SK-N-MC (cell line): ENCODE measurements around the gene FAM241A.
A peak's percentile ranks its signal among the peaks of the same experiment; 100 is the strongest.
"Not testable (repeated sequence)": the region's sequence is repeated elsewhere in the genome, so short reads cannot be mapped to it uniquely, and the experiment has no call there.

Experiments
- DNase-seq: peaks from one replicate; pipeline ENCODE4 v3.0.0-alpha.2; 2011; ENCODE audit warnings: low read depth, low spot score
- H3K27ac ChIP-seq: fragments of 200-600 bp; sonication (generic); 2 replicates; pipeline ENCODE4 v1.5.1; 2016; ENCODE audit warnings: mixed run types
- H3K36me3 ChIP-seq: fragments of 200-600 bp; sonication (generic); 2 replicates; pipeline ENCODE4 v1.6.1; 2017; ENCODE audit warnings: antibody characterized with exemption, low read length, mixed read lengths; ENCODE audit not compliant: insufficient read depth
- H3K4me3 ChIP-seq: fragments of 200-600 bp; sonication (generic); 2 replicates; pipeline ENCODE4 v1.5.1; 2016
- H3K9ac ChIP-seq: fragments of 200-600 bp; sonication (generic); 2 replicates; pipeline ENCODE4 v1.8.0; 2017; ENCODE audit warnings: mixed run types, mixed read lengths; ENCODE audit not compliant: insufficient read length
- H3K9me3 ChIP-seq: fragments of 200-600 bp; sonication (generic); 2 replicates; pipeline ENCODE4 v1.6.1; 2017; ENCODE audit warnings: low read depth, mild to moderate bottlenecking, antibody characterized with exemption, low read length, moderate library complexity, mixed read lengths
- EZH2 ChIP-seq: fragments of 200-600 bp; sonication (generic); IDR thresholded peaks from one replicate; pipeline ENCODE4 v1.6.1; 2017; ENCODE audit warnings: antibody characterized with exemption
- FOXP2 ChIP-seq: optimal IDR thresholded peaks from 2 replicates; pipeline ENCODE3; 2011; ENCODE audit warnings: mild to moderate bottlenecking, moderate library complexity; ENCODE audit not compliant: insufficient read depth; ENCODE audit errors: extremely low read length, control extremely low read depth
- POLR2AphosphoS5 ChIP-seq: IDR thresholded peaks from 2 replicates; pipeline ENCODE4 v1.6.1; 2012; ENCODE audit warnings: mild to moderate bottlenecking, low read depth, low read length, borderline replicate concordance

FAM241A gene

GRCh38 chr4:112144546-112145325 lies 518 bp upstream of the FAM241A start:
- no peaks in the 10 kb centered on the region for H3K9me3 ChIP-seq
- no peak overlapping the region for H3K9ac ChIP-seq
- TF ChIP-seq FOXP2: no peak
- TF ChIP-seq POLR2AphosphoS5: no peak
- TF ChIP-seq EZH2: no peak
- no peak for DNase-seq
- no peaks in the 10 kb centered on the region for H3K36me3 ChIP-seq
- 0 out of 2 replicates have a peak overlapping the region, but pooled peaks have one; percentile 39 for H3K27ac ChIP-seq
- peak overlapping the region; percentile 88 for H3K4me3 ChIP-seq

GRCh38 chr4:112145790-112146501 lies 692 bp downstream of the FAM241A start:
- TF ChIP-seq FOXP2 (no peak), EZH2 (no peak), POLR2AphosphoS5 (no peak)
- DNase-seq: no peak
- no peak overlapping the region for H3K27ac ChIP-seq
- H3K4me3 ChIP-seq: peak overlapping the region; percentile 88
- H3K36me3 ChIP-seq: no peaks in the 10 kb centered on the region
- H3K9me3 ChIP-seq: no peaks in the 10 kb centered on the region
- H3K9ac ChIP-seq: peak overlapping the region; percentile 68

DNA sequence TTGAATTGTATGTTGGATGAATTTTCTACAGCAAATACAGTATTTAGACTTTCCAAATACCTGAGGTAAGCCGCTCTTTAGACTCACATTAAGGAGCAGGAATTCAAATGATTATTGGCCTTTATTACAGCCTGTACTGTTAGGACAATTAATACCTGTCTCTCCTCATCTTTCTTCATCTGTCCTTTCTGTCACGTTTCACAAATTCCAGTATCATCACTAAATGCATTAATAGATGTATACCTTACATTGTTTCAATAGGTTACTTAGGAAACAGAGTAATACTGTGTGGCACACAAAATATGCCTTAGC lies 1.2 kb downstream of the FAM241A start:
- H3K27ac ChIP-seq: no peak overlapping the region
- no peaks in the 10 kb centered on the region for H3K36me3 ChIP-seq
- H3K9ac ChIP-seq: peak overlapping the region; percentile 68

GRCh38 chr4:112147697-112148096 lies 2.4 kb downstream of the FAM241A start:
- Histone ChIP-seq H3K36me3 (no peaks in the 10 kb centered on the region), H3K9ac (peak overlapping the region; percentile 7), H3K4me3 (peak overlapping the region; percentile 88), H3K27ac (no peak overlapping the region), H3K9me3 (no peaks in the 10 kb centered on the region)
- TF ChIP-seq EZH2 (no peak), FOXP2 (no peak)
- DNase-seq: no peak

More for the DNA sequence above, 1.2 kb downstream of the FAM241A start:
- TF ChIP-seq POLR2AphosphoS5 (no peak), FOXP2 (no peak), EZH2 (no peak)
- Histone ChIP-seq H3K9me3 (no peaks in the 10 kb centered on the region), H3K4me3 (peak overlapping the region; percentile 88)
- DNase-seq: no peak

DNA sequence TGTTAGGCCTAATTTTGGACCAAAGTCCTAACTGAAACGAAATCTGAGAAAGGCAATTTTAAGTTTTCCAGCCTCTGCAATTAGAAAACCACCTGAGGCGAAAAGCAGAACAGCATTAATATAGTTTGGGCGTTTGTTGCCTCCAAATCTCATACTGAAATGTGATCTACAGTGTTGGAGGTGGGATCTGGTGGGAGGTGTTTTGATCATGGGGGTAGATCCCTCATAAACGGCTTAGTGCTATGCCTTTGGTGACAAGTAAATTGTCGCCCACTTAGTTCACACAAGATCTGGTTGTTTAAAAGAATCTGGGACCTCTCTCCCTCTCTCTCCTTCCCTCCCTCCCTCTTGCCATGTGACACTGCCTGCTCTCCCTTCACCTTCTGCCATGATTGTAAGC lies 5.7 kb downstream of the FAM241A start:
- H3K4me3 ChIP-seq: no peak overlapping the region
- no peak overlapping the region for H3K9ac ChIP-seq
- DNase-seq: no peak
- H3K27ac ChIP-seq: no peak overlapping the region
- no peaks in the 10 kb centered on the region for H3K9me3 ChIP-seq
- TF ChIP-seq EZH2: no peak
- no peak for TF ChIP-seq POLR2AphosphoS5
- TF ChIP-seq FOXP2: no peak
- no peaks in the 10 kb centered on the region for H3K36me3 ChIP-seq

GRCh38 chr4:112152521-112152920 lies 7.3 kb downstream of the FAM241A start:
- no peaks in the 10 kb centered on the region for H3K36me3 ChIP-seq
- no peak for DNase-seq
- H3K9ac ChIP-seq: no peak overlapping the region
- no peak overlapping the region for H3K4me3 ChIP-seq
- H3K9me3 ChIP-seq: no peaks in the 10 kb centered on the region
- TF ChIP-seq EZH2: no peak
- no peak for TF ChIP-seq FOXP2
- no peak for TF ChIP-seq POLR2AphosphoS5
- no peak overlapping the region for H3K27ac ChIP-seq

GRCh38 chr4:112153211-112153791 lies 8.0 kb downstream of the FAM241A start:
- TF ChIP-seq EZH2 (no peak), POLR2AphosphoS5 (no peak), FOXP2 (no peak)
- H3K36me3 ChIP-seq: no peaks in the 10 kb centered on the region
- H3K27ac ChIP-seq: no peak overlapping the region
- no peak for DNase-seq
- no peaks in the 10 kb centered on the region for H3K9me3 ChIP-seq
- H3K4me3 ChIP-seq: no peak overlapping the region
- H3K9ac ChIP-seq: no peak overlapping the region

- no peaks in the 10 kb centered on the region for H3K9me3 ChIP-seq
Observed at GRCh38 chr4:112156112-112156511, 10.9 kb downstream of the FAM241A start.

DNA sequence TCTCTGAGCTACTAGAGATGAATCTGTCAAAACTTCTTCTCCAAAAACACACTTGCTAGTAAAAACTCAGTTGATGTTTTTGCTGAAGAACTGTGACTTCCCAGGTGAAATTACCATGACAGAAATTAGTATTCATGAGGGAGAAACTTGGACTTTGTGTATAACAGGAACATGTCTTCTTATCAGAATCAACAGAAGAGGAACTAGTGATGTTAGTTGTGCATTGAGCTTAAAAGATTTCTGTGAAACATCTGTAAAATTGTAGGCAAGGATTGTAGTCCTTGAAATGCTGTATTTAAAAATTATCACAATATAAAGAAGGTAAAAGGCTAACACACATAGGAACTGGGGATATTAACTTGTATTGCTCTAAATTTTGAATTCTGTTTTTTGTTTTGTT lies 11.3 kb downstream of the FAM241A start:
- no peak overlapping the region for H3K27ac ChIP-seq
- H3K4me3 ChIP-seq: no peak overlapping the region
- DNase-seq: no peak
- no peaks in the 10 kb centered on the region for H3K9me3 ChIP-seq
- H3K36me3 ChIP-seq: no peaks in the 10 kb centered on the region
- TF ChIP-seq FOXP2 (no peak), EZH2 (no peak), POLR2AphosphoS5 (no peak)
- H3K9ac ChIP-seq: no peak overlapping the region

More at GRCh38 chr4:112156112-112156511, 10.9 kb downstream of the FAM241A start:
- no peak for DNase-seq
- Histone ChIP-seq H3K27ac (no peak overlapping the region), H3K9ac (no peak overlapping the region), H3K4me3 (no peak overlapping the region), H3K36me3 (no peaks in the 10 kb centered on the region)
- TF ChIP-seq POLR2AphosphoS5 (no peak), EZH2 (no peak), FOXP2 (no peak)

DNA sequence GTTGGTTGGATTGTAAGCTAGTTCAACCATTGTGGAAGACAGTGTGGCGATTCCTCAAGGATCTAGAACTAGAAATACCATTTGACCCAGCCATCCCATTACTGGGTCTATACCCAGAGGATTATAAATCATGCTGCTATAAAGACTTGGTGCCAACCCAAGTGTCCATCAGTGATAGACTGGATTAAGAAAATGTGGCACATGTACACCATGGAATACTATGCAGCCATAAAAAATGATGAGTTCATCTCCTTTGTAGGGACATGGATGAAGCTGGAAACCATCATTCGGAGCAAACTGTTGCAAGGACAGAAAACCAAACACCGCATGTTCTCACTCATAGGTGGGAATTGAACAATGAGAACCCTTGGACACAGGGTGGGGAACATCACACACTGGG lies 18.5 kb downstream of the FAM241A start:
- H3K9ac ChIP-seq, H3K9me3 ChIP-seq, H3K27ac ChIP-seq, H3K4me3 ChIP-seq, DNase-seq, H3K36me3 ChIP-seq: not testable (repeated sequence)
